KMS-11 (cell line): ENCODE measurements around the gene ZRANB1.

ENCODE experiments used
- H2AFZ ChIP-seq: fragments of 200-600 bp; sonication (generic); 2 replicates; pipeline ENCODE4 v1.6.1; 2016; ENCODE audit warnings: antibody characterized with exemption, mixed run types, low read depth
- H3K27ac ChIP-seq: fragments of 200-600 bp; sonication (generic); 2 replicates; pipeline ENCODE4 v1.6.1; 2016; ENCODE audit warnings: mild to moderate bottlenecking, mixed run types
- H3K27me3 ChIP-seq: fragments of 200-600 bp; sonication (generic); 2 replicates; pipeline ENCODE4 v1.6.1; 2017; ENCODE audit warnings: mild to moderate bottlenecking, low read depth, mixed run types, moderate library complexity; ENCODE audit not compliant: insufficient read depth
- H3K36me3 ChIP-seq: fragments of 200-600 bp; sonication (generic); 2 replicates; pipeline ENCODE4 v1.6.1; 2017; ENCODE audit warnings: mild to moderate bottlenecking, mixed run types; ENCODE audit not compliant: insufficient read depth
- H3K4me1 ChIP-seq: fragments of 200-600 bp; sonication (generic); 2 replicates; pipeline ENCODE4 v1.6.1; 2016; ENCODE audit warnings: mild to moderate bottlenecking, low read depth, mixed run types; ENCODE audit not compliant: poor library complexity, severe bottlenecking
- H3K4me2 ChIP-seq: fragments of 200-600 bp; sonication (generic); 2 replicates; pipeline ENCODE4 v1.7.0; 2016; ENCODE audit warnings: mild to moderate bottlenecking, mixed run types
- H3K4me3 ChIP-seq: fragments of 200-600 bp; sonication (generic); IDR thresholded peaks from 2 replicates; pipeline ENCODE4 v1.6.1; 2017; ENCODE audit warnings: low read depth, low read length, mixed read lengths; ENCODE audit not compliant: insufficient read depth
- H3K79me2 ChIP-seq: fragments of 200-600 bp; sonication (generic); 2 replicates; pipeline ENCODE4 v1.6.1; 2016; ENCODE audit warnings: low read depth, mixed run types; ENCODE audit not compliant: insufficient read depth
- H3K9ac ChIP-seq: fragments of 200-600 bp; sonication (generic); 2 replicates; pipeline ENCODE4 v1.6.1; 2016; ENCODE audit warnings: mild to moderate bottlenecking, mixed run types
- H4K20me1 ChIP-seq: fragments of 200-600 bp; sonication (generic); 2 replicates; pipeline ENCODE4 v1.6.1; 2016; ENCODE audit warnings: mild to moderate bottlenecking, mixed run types; ENCODE audit not compliant: insufficient read depth
- TF ChIP-seq, protein P1 (sequence below): fragments of 200-600 bp; sonication (generic); conservative IDR thresholded peaks from 2 replicates; pipeline ENCODE4 v1.6.1; 2017; ENCODE audit warnings: low read depth, mild to moderate bottlenecking, antibody characterized with exemption, low read length, moderate library complexity, mixed read lengths

The ZRANB1 gene

DNA sequence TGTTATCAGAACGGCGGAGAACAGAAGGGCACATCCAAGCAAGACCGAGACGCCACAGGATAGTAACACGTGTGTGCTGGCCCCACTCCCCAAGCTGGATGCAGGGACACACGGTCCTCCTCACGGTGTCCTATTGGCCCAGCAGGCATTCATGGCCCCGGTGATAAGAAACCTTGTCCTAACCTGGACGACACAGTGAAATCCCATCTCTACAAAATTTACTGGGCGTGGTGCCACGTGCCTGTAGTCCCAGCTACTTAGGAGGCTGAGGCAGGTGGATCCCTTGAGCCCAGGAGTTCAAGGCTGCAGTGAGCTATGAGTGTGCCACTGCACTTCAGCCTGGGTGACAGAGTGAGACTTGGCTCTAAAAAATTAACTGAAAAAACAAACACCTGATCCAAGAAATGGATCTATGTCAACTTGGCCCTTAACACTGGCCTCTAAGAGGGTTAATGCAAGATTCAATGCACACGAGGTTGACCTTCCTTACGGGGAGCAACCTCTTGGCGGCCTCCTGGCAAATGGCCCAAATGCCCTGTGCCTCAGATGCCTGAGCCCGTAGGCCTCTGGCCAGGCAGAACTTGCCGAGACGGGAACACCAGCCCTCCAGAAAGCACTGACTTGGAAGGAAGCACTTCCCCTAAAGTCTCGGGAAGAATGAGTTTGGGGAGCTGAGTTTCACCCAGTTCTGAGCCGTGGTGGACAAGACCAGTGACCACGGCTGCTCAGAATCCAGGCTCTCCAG is 72.3 kb downstream of the ZRANB1 start:
- Histone ChIP-seq H3K4me3 (no peak overlapping the region), H3K4me1 (no peaks in the 10 kb centered on the region), H3K36me3 (no peaks in the 10 kb centered on the region), H3K79me2 (no peaks in the 10 kb centered on the region), H3K27ac (no peak overlapping the region), H2AFZ (no peak overlapping the region), H3K27me3 (no peaks in the 10 kb centered on the region), H3K9ac (no peak overlapping the region), H3K4me2 (no peak overlapping the region), H4K20me1 (no peaks in the 10 kb centered on the region)
- TF ChIP-seq, protein P1, sequence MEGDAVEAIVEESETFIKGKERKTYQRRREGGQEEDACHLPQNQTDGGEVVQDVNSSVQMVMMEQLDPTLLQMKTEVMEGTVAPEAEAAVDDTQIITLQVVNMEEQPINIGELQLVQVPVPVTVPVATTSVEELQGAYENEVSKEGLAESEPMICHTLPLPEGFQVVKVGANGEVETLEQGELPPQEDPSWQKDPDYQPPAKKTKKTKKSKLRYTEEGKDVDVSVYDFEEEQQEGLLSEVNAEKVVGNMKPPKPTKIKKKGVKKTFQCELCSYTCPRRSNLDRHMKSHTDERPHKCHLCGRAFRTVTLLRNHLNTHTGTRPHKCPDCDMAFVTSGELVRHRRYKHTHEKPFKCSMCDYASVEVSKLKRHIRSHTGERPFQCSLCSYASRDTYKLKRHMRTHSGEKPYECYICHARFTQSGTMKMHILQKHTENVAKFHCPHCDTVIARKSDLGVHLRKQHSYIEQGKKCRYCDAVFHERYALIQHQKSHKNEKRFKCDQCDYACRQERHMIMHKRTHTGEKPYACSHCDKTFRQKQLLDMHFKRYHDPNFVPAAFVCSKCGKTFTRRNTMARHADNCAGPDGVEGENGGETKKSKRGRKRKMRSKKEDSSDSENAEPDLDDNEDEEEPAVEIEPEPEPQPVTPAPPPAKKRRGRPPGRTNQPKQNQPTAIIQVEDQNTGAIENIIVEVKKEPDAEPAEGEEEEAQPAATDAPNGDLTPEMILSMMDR = no peak

DNA sequence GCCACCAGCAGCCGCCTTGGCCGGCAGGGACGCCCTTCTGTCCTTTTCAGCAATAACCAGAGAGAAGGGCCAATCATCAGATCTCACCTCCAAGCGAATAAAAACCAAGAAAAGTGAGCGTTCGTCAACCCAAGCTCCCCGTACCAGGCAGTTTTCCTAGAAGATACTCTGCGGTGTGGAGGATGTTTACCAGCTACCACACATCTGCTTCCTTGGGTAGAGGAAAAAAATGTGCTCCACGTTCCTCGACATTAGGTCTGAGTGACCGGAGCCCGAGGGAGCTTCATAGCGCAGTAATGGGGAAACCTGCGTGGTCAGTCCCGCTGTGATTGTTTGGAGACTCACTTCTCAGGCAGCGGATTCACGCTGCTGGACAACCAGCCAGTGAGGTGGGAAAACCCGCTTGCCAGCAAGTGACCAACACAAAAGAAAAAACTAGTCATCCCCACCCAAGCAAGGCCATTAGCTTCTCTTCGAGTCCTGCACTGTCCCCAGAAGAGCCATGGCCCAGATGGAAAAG is 73.0 kb downstream of the ZRANB1 start:
- Histone ChIP-seq H3K27ac (no peak overlapping the region), H3K79me2 (no peaks in the 10 kb centered on the region), H3K4me2 (no peak overlapping the region), H3K9ac (no peak overlapping the region), H3K27me3 (no peaks in the 10 kb centered on the region), H3K4me1 (no peaks in the 10 kb centered on the region), H3K4me3 (no peak overlapping the region), H3K36me3 (no peaks in the 10 kb centered on the region), H4K20me1 (no peaks in the 10 kb centered on the region), H2AFZ (no peak overlapping the region)
- TF ChIP-seq, protein P1 = no peak

DNA sequence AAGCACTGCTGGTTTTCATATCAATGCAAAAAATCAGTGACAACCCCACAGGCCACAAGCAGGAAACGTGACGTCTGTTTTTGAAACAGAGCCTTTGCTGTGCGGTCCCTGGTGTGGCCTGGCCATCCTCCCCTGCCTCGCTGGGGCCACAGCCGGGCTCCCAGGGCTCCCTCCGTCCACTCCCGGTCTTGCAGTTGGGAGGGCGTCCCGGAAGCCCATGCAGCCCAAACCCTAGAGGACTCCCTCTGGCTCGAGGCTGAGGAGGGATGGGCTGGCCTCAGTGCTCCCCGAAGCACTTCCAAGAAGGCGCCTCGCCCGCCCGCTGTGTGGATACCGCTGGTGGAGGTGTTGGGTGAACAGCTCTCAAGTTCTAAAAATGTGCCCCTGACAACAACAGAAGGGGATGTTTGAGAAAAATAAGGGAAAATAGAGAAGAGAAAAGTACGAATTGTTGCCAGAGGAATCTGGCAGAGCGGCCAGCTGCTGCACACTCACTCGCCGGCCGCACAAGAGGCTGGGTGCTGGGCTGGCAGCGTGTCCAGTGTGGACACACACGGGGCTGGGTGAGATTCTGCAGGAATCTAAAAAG is 73.5 kb downstream of the ZRANB1 start:
- no peak overlapping the region for H2AFZ ChIP-seq
- H3K4me2 ChIP-seq = no peak overlapping the region
- no peaks in the 10 kb centered on the region for H3K36me3 ChIP-seq
- H3K9ac ChIP-seq = no peak overlapping the region
- no peaks in the 10 kb centered on the region for H3K27me3 ChIP-seq
- TF ChIP-seq, protein P1 = no peak
- no peaks in the 10 kb centered on the region for H4K20me1 ChIP-seq
- H3K4me3 ChIP-seq = no peak overlapping the region
- H3K4me1 ChIP-seq = no peaks in the 10 kb centered on the region
- no peak overlapping the region for H3K27ac ChIP-seq
- no peaks in the 10 kb centered on the region for H3K79me2 ChIP-seq

DNA sequence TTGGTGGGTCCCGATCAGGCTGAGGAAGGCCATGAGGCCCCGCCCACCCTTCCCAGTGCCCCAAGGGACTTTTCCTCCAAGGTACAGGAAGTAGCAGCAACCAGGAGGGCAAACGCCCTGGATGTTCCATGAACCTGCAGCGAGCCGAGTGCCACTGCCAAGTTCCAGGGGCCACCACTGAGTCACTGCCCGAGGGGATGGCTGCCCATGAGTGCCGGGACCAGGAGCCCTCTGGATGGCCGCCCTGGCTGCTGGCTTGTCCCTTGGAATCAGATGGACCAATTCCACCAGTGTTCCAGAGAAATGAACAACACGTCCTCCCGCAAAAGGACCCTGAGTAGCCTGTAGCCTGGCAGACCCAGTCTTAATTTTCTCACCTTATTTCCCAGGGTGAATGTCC is 74.2 kb downstream of the ZRANB1 start:
- Histone ChIP-seq H3K4me1 (no peaks in the 10 kb centered on the region), H2AFZ (no peak overlapping the region), H4K20me1 (no peaks in the 10 kb centered on the region), H3K4me3 (no peak overlapping the region), H3K27ac (no peak overlapping the region), H3K79me2 (no peaks in the 10 kb centered on the region), H3K4me2 (no peak overlapping the region), H3K9ac (no peak overlapping the region), H3K27me3 (no peaks in the 10 kb centered on the region), H3K36me3 (no peaks in the 10 kb centered on the region)
- TF ChIP-seq, protein P1 = no peak
